D721Med (cell line): ENCODE data around the gene UTF1.

Source experiments
- DNase-seq: peaks from one replicate; pipeline ENCODE4 v3.0.0; 2011; ENCODE audit warnings: low spot score; ENCODE audit not compliant: insufficient read length
- FAIRE-seq: peaks from 2 replicates; lab custom pipeline; 2011; peaks lifted over from hg19 to GRCh38; lab: Jason Lieb, UNC
- TF ChIP-seq, protein P1 (sequence below): IDR thresholded peaks from 2 replicates; pipeline ENCODE4 v1.5.1; 2012; ENCODE audit warnings: mild to moderate bottlenecking, control low read depth; ENCODE audit not compliant: insufficient read depth; ENCODE audit errors: missing control alignments

UTF1 gene

DNA sequence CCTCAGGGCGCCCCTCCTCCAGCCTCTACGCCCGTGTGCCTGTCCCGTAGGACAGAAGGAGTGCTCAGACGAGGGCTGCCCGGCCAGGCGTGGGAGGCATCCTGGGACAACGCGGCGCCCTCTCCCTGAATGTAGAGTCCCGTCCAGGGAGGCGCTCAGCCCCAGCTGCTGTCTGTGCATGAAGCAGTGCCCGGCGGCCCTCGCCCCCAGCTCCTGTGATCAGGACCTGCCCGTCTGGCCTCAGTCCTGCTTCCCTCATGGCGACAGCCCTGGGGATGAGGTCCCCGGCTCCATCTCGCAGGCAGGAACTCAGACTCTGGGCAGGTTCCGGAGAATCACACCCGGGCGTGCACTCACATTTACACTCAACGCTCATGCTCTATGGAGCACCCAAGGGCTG is 24.9 kb upstream of the UTF1 start:
- TF ChIP-seq, protein P1, sequence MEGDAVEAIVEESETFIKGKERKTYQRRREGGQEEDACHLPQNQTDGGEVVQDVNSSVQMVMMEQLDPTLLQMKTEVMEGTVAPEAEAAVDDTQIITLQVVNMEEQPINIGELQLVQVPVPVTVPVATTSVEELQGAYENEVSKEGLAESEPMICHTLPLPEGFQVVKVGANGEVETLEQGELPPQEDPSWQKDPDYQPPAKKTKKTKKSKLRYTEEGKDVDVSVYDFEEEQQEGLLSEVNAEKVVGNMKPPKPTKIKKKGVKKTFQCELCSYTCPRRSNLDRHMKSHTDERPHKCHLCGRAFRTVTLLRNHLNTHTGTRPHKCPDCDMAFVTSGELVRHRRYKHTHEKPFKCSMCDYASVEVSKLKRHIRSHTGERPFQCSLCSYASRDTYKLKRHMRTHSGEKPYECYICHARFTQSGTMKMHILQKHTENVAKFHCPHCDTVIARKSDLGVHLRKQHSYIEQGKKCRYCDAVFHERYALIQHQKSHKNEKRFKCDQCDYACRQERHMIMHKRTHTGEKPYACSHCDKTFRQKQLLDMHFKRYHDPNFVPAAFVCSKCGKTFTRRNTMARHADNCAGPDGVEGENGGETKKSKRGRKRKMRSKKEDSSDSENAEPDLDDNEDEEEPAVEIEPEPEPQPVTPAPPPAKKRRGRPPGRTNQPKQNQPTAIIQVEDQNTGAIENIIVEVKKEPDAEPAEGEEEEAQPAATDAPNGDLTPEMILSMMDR = no peak
- FAIRE-seq = no peak
- DNase-seq = no peak

DNA sequence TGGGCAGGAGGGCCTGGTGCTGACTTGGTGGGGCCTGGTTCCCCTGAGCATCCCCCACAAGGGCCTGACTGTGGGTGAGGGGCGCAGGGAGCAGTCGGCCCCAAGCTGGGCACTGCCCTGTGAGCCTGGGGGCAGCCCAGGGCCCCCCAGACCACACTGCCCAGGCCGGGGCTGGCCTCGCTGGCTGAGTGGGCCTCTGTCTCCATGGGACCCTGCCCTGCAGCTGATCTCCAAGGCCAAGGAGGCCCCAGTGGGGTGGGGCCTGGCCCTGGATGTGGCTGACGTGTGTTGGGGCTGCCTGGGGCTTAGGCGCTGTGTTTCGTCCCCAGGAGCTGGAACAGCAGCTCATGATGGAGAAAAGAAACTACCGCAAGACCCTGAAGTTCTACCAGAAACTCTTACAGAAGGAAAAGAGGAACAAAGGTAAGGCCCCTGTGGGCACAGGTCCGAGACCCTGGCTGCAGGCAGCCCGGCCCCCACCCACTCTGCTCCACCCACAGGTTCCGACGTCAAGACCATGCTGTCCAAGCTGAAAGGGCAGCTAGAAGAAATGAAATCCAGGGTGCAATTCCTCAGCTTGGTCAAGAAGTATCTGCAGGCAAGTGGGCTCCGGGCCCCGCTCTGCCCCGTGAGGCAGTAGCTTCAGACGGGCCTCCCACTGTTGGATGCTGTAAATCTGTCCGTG is 23.5 kb upstream of the UTF1 start:
- TF ChIP-seq, protein P1 = no peak
- DNase-seq (no peak), FAIRE-seq (no peak)

DNA sequence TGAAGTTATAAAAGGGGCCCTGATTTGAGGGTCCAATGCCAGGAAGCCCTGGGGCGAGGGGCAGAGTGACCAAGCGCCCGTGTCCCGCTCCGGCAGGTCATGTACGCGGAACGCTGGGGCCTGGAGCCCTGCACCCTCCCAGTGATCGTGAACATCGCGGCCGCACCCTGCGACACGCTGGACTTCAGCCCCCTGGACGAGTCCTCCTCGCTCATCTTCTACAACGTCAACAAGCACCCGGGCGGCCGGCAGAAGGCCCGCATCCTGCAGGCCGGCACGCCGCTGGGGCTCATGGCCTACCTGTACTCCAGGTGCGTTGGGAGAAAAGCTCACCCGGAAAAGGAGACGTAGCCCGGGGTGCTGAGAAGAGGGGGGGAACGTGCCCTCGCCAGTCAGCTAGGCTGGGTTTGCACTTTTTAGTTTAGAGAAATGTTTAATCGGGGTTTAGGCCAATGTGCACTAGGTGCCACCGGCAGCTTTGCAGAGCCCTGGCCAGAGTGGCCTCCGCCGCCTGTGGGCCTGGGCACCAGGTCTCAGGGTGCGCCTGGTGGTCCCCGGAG is 22.9 kb upstream of the UTF1 start:
- TF ChIP-seq, protein P1 = no peak
- FAIRE-seq (no peak), DNase-seq (no peak)

DNA sequence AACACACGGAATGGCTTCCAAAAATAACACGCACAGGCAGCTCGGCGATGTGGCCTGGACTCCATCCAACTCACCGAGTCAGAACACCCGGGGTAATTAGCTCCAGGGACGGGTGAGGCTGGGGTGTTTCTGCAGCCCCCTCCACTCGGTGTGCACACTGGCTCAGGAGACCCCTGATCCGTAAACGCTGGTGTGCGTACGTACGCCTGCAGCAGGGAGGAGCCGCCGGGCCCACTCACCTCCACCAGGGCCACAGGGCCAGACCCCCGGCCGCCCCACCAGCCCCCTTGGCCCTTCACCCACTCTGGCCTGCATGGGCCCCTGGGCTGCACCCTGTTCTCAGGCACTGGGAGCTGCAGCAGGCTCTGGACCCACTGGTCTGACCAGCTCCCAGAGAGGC is 22.4 kb upstream of the UTF1 start:
- FAIRE-seq = no peak
- TF ChIP-seq, protein P1 = no peak

DNA sequence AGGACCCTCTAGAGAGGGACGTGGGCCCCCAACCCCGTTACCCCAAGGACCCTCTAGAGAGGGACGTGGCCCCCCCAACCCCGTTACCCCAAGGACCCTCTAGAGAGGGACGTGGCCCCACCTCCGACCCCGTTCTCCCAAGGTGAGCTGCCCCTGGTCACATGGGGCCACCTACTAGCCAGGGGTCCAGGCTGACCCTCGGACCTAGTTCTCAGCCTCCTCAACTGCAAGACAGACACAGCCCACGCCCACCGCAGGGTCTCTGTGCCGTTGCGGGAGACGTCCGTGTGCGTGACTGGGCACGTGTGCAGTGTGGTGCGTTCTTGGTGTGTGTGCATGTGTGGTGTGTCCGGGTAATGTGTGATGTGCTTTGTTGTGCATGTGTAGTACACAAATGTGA is 21.6 kb upstream of the UTF1 start:
- TF ChIP-seq, protein P1 = no peak
- FAIRE-seq = no peak
- no peak for DNase-seq

More for the DNA sequence above, 22.4 kb upstream of the UTF1 start:
- no peak for DNase-seq

DNA sequence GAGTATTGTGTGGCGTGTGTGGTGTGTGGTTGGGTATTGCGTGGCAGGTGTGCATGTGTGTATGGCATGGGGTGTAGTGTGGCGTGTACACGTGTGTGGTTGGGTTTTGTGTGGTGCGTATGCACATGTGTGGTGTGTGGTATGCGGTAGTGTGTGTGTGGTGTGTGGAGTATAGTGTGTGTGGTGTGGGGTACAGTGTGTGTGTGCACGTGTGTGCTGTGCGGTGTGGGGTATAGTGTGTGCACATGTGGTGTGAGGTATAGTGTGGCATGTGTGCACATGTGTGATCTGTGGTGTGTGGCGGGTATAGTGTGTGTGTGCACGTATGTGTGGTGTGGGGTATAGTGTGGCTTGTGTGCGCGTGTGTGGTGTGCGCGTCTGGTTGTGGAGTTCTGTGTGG is 20.9 kb upstream of the UTF1 start:
- FAIRE-seq = no peak
- no peak for DNase-seq
- TF ChIP-seq, protein P1 = no peak

DNA sequence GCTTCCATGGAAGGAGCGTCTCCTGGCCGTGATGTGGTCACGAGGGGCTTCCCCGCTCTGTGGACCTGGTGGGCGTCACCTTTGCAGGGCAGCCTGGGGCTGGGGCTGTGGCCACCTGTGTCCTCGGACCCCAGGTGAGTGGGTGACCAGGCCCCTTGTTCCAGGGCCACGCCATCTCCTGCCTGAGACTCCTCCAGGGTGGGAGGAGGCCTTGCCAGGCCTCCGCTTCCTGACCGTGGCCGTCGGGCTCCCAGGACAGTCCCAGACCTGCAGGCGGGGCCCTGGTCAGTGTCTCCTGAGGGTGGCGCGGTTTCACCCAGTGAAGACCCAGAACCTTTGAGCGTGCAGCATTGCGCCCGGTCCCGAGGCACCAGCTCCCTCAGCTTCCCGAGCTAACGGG is 20.4 kb upstream of the UTF1 start:
- no peak for DNase-seq
- FAIRE-seq = no peak
- TF ChIP-seq, protein P1 = no peak
